GM04503 (cell line): ENCODE measurements around the gene BFSP2.
"Not testable (repeated sequence)": the region's sequence is repeated elsewhere in the genome, so short reads cannot be mapped to it uniquely, and the experiment has no call there.

Experiments used
- DNase-seq: peaks from one replicate; pipeline ENCODE4 v3.0.0-alpha.2; 2012; ENCODE audit warnings: low read depth

BFSP2 gene

GRCh38 chr3:133520286-133520685, 120.4 kb downstream of the BFSP2 start:
- no peak for DNase-seq

- DNase-seq: not testable (repeated sequence)
Measured at GRCh38 chr3:133520938-133521337, 121.1 kb downstream of the BFSP2 start.

- DNase-seq: no peak
Measured at GRCh38 chr3:133521946-133522345, 122.1 kb downstream of the BFSP2 start.

- DNase-seq: not testable (repeated sequence)
Measured at GRCh38 chr3:133523758-133524157, 123.9 kb downstream of the BFSP2 start.
